RKO (cell line): ENCODE results near the gene PGBD5.

Source experiments
- DNase-seq: peaks from one replicate; pipeline ENCODE4 v3.0.0-alpha.2; 2016; ENCODE audit warnings: low spot score

The PGBD5 gene

DNA sequence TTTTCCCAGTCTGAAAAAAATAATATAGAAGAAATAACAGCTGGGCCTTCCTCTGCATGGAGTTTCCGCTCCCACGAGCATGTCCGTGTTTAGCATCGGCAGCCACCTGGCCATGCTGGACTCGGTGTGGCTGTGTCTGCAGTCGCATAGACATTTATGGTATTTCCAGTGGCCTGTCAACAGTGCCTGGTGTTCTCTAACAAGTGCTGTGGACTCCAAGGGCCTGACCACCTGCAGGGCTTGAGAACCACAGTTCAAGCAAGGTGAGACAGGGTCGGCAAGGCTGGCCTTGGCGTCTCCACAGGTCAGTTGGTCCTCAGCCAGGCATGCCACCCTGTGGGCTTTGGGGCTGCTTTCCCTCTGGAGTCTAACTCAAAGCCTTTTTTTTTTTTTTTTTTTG is 124.8 kb downstream of the PGBD5 start:
- DNase-seq = no peak

- DNase-seq = no peak
Observed at GRCh38 chr1:230300322-230301301, 125.5 kb downstream of the PGBD5 start.

DNA sequence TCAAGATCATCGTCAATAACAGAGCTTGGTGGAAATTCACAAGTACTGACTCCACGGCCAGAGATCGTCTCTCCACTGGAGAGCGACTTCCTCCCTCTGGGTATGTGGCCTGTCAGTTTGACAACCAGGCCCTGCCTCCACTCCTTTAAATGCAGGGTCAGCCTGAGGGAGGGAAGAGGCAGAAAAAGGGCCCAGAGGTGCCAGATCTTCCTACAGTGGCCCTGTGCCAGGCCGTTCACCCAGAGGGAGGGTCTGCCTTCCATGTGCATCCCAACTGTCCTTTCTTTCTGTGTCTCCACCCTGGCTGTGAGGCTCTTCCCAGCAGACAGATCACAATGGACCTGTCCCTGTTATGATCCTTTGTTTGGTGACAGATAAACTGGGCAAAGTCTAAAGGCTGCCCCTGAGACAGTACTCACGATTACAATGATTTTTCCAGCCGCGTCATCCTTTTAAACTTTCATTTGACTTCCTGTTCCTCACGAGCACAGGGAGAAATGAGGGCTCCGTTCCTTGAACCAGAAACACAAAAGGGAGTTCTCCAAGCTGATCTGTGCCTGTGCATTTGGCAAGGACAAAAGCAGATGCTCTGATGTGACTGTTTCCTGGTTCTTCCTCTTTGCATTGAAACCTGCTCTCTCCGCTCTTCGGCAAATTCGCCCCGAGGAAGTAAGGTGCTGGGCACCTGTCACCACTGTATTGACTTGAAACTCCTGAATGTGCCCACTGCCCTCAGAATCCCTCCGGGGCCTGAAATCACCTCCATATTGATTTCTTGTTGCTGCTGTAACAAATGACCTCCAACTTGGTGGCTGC is 126.7 kb downstream of the PGBD5 start:
- no peak for DNase-seq

GRCh38 chr1:230295367-230295766 is 130.8 kb downstream of the PGBD5 start:
- DNase-seq = no peak

GRCh38 chr1:230293390-230293700 is 132.8 kb downstream of the PGBD5 start:
- no peak for DNase-seq

DNA sequence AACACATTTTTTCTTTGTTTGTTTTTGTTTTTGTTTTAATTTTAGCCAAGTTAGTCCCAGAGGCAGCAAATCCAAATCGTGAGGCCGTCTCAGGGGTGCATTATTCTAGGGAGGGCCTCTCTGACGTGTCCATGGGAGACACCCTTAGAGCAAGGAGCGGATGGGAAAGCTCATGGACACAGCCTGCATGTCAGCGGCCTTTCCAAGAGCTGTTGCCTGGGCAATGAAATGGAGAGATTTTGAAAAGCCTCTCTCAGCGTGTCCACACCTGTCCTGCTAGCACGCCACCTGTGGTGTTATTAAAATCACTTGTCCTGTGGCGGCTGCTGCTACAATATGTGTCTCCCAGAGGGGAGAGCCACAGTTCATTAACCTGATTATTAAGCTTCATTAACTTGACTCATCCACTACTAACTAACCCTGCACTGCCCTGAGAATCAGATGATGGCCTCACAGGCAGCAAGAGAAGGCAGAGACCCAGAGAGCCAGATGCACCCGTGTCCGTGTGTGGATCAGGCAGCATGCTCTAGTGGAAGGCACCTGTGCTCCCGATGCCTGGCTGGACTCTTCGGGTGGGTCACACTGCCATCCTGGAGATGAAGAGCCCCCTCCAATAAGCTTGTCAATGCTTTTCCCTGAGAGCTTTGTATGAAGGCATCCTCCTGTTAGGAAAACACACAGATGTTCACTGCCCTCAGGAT is 133.3 kb downstream of the PGBD5 start:
- no peak for DNase-seq

- no peak for DNase-seq
Observed at GRCh38 chr1:230291731-230292620, 134.2 kb downstream of the PGBD5 start.

- DNase-seq = no peak
Observed at GRCh38 chr1:230289350-230289644, 136.8 kb downstream of the PGBD5 start.

DNA sequence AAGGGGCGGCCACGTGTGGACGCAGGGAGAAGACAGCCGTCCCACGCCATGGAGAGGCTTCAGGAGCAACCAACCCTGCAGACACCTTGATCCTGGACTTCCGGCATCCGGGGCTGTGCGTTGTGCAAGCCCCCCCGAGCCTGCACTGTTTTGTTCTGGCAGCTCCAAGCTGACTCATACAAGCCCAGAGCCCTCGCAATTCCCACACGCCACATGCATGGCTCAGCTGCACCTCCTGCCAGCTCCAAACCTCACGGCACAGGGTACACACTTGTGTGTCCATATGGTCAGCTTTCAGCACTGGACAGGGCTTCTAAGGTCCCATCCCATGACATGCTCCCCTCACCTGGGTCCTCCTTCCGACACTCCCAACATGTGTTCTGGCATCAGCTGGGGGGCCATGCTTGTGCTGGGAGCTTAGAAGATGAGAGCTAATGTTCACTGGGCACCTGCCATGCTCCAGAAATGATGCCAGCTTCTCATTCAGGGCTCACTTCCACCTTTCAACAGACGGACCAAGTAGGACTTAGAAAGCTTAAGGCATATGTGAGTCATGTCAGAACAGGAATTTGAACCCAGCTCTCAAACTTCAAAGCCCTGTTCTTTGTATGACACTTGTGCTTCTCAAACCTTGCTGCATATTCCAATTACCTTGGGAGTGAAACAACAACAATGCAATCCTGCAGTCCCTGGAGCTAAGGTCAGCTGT is 137.3 kb downstream of the PGBD5 start:
- DNase-seq = no peak

DNA sequence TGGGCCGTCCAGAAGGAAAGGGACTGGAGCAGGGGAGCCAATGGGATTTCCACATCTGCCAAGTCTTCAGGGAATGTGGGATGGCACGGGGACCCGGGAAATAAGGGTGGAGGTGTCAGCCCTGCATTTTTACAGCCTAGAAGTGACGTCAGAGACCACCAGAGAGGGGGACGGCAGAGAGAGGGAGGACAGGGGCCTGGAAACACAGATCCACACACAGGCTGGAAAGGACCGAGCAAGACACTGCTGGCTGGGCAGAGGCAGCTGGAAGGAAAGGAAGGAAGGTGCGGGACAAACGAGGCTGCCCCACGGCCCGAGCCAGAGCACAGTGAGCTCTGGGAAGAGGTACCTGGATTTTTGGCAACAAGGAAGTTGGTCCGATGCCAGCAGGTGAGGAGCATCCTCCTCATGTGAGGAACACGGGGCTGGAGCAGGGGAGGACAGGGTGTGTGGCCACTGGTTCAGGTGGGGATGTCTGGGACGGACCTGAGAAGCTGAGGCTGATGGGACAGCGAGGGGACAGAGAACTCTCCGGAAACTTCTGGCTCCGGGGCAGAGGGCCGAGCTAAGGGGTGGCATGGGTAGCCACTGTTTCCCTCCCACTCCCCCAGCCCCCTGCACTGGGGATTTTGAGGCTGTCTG is 138.3 kb downstream of the PGBD5 start:
- no peak for DNase-seq

DNA sequence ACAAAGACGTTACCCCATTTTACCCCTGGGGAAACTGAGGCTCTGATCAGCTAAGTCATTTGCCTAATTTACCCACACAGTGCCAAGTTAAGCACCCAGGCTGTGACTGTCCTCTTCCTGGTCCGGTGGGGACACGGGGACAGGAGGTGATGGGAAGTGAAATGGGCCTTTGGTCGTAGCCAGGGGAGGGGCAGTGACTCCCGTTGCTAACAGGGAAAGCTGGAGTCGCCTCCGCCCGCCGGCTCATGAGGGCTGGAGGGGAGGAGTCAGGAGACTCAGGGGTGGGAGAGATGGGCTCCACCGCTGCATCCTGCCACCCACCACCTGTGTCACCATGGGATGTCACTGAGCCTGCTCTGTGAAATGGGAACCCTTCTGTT is 139.3 kb downstream of the PGBD5 start:
- DNase-seq = no peak

DNA sequence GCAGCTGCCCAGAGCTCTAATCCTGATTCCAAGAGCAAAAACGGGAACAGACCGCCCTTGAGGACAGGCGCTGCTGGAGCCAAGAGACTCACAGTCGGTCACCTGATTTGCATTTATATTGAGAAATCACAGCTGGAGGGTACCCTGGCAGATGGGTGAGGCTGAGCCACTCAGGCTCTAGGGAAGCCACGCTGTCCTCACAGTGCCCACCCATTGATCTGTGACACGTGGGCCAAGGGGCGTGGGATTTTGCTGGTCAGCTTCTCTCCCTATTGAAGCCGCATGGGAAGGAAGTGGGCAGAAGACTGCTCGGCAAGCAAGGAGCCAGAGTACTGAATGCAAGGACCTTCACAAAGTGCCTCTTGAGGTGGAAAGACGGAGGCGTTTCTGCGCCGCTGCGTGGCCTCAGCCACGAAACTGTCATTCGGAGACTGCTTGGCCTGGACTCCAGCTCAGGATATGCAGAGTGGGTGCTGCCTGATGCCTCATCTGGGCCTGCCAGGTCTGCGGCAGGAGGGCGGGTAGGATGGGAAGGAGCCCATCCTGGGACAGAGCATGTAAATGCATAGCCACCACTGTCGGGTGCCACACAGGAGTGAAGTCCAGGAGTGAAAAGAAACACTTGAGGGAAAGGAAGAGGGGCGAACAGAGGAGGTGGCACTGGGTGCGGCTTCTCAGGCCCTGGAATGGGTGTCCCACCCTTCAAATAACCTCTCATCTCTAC is 139.8 kb downstream of the PGBD5 start:
- no peak for DNase-seq

DNA sequence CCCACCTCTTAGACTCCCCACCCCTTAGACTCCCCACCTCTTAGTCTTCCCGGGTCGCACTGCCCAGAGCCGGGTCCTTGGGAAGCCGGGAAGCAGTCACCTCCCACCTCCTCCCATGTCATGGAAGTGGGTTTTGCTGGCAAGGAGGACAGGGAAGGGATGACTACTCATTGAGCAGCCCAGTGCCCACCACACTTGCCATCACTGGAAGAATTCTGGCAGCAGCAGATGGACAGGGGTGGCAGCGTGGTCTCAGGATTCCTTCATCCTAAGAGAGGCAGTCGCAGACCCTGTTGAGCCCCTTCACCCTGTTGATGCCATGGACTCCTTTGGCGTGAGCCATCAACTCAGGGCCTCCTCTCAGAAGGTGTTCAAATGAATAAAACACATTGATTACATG is 140.8 kb downstream of the PGBD5 start:
- DNase-seq = no peak

DNA sequence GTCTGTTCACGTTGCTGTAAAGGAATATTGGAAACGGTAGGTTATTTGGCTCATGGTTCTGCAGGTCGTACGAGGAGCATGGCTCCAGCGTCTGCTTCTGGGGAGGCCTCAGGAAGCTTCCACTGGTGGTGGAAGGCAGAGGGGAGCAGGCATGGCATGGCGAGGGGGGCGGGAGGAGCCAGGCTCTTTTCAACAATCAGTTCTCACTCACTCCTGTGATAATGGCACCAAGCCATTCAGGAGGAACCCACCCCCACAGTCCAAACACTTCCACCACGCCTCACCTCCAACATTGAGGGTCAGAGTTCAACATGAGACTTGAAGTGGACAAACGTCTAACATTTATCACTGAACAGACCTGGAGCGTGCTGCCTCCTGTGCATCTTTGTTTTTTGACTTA is 141.2 kb downstream of the PGBD5 start:
- no peak for DNase-seq

DNA sequence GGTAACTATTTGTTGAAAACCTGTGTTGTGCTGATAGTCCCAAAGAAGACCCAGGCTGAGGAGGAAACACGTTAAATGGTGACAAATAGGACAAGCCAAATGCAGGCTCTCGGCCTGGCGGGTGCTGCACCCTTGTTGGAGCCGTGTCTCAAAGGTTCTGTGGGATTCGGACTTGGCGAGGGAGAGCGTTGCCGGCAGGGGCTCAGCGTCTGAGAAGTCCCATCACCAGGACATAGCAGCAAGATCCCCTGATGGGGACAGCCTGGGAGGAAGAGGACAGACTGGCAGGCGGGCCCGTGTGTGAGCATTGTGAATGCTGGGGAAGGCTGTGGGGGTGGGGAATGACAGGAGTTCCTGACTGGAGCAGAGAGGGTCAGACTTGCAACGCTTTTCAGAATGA is 142.5 kb downstream of the PGBD5 start:
- DNase-seq = no peak

DNA sequence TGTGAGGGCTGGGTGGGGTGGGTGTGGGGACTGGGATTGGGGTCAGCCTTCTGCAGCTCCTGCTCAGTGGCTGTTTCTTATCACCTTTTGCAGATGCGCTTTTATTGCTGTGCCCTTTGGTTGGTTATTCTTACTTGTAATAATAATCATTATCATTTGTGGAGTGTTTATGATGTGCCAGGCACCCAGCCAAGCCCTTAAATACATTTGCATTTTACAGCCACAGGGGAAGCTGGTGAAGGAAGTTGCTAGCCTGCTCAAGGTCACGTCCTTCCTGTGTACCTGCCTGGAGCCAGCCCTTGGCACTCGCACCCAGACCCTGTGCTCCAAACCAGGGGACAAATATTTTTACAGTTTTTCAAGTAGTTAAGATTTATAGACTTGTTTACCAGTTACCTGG is 144.0 kb downstream of the PGBD5 start:
- no peak for DNase-seq

DNA sequence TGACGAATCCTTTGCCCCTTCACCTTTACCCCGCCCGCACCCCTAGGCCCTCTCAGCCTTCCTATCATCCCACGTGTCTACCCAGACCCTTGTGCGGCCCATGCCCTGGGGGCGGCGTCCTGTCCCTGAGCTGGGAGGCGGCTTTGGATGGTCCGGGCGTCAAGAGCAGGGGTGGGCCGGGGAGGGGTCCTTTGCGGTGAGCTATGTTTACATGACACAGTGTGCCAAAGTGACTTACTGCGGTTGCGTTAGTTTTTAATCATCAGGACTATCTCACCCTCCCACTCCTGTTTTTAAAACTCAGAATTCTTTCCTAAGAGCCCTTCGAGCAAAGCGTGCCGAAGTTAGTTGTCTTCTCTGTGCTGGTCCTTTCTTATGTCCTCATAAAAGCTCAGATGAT is 144.6 kb downstream of the PGBD5 start:
- DNase-seq = no peak

DNA sequence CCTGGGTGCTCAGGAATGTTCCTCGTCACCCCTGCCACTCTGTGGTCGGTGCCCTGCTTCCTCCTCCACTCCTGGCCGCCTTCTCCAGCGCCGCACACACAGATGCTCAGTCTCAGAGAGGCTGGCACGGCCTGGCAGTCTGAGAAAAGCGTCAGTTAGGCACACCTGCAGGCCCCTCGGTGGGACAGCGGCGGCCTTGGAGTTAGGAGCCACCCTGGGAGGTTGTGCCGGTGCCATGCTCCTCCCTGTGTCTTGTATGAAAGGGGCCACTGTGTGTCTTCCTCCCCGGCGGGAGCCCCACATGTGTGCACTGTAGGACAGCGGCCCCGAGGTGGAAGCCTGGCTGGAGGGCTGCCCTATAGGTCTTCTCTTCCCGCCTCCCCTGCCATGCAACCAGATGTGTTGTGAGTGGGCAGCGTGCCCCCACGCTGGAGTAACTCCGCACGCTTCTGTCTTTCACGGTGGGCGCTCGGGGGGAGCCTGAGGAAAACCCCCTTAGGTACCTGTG is 145.2 kb downstream of the PGBD5 start:
- DNase-seq = no peak

DNA sequence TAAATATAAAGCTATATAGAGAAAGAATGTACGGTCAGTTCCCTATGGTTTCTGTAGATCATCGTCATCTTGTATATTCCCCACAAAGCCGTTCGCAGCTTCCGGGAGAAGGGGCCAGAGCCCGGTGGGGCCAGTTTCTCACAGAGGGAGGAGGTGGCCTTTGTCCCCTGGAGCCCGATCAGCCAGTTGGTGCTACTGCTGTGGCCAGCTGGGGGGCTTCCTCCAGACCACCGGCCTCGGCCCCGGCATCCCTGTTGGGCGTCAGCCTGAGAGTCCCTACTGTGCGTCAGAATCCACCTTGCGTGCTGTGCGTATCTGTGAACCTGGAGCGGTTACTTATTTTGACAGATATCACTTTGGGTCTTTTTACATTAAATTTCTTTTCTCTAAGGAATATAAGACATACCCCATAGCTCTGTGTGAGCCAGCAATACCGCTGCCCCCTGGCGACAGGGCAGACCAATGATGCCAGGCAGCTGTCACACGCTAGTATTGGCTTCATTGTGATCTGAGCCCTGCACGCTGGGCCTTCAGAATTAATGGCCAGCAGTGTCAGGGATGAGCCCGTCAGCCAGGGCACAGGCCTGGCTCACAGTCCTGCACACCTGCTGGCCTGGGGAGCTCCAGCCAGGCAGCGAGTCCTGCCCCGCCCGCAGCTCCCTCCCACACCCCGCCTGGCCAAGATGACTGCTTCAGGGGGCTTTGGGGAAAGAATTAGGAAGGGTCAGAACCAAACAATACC is 145.9 kb downstream of the PGBD5 start:
- no peak for DNase-seq
